ENCODE measurements around the gene MOB3A.
A peak's percentile ranks its signal among the peaks of the same experiment; 100 is the strongest.
"Not testable (repeated sequence)": the region's sequence is repeated elsewhere in the genome, so short reads cannot be mapped to it uniquely, and the experiment has no call there.

Gene MOB3A

DNA sequence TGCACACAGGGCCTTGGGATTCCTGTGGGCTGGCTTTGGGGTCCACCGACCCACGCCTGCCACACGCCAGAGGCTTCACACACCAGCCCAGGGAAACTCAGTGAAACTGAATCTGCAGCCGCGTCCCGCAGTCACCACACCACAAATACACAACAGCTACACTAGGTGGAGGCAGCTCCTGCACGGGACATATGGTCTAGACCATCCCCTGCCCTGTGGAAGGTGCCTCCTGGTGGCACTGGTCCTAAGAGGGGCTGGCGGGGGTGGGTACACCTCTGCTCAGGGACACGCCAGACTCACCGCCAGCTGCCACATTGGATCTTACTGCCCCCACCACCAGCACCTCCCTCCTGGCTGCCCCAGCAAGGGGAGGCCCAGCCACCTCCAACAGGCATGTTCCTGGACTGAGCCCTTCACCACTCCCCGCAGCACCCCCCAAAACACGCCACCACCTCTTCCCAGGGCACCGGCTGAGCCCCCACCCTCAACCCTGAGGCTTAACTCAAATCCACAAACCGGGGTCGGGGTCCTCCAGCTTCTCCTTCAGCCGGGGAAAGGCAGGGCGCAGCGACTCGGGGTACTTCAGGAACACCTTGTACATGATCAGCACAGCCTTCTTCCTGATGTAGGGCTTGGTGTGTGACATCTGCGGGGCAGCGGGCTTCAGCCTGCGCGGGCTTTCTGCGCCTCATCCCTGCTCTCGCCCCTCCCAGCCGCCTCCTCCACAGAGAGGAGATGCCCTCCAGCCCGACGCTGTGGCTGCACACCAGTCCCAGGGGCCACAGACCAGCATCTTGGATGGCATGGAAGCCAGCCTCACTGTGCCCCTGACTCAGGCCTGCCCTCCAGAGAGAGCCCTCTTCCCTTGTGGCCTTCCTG is 34.0 kb upstream of the MOB3A start:
- DNase-seq (no peak), ATAC-seq (replicated peaks) (no peak)
- peaks cover 0 to 5% of the 10 kb centered on the region in 2 donors for H3K4me1 Mint-ChIP-seq
- H3K27me3 Mint-ChIP-seq = no peaks in the 10 kb centered on the region
- no peaks in the 10 kb centered on the region for H3K9me3 Mint-ChIP-seq
- H3K27ac Mint-ChIP-seq = peak overlapping the region; percentile 73
- peaks cover 28 to 38% of the 10 kb centered on the region in 2 donors for H3K36me3 Mint-ChIP-seq
- H3K4me3 Mint-ChIP-seq = no peak overlapping the region

DNA sequence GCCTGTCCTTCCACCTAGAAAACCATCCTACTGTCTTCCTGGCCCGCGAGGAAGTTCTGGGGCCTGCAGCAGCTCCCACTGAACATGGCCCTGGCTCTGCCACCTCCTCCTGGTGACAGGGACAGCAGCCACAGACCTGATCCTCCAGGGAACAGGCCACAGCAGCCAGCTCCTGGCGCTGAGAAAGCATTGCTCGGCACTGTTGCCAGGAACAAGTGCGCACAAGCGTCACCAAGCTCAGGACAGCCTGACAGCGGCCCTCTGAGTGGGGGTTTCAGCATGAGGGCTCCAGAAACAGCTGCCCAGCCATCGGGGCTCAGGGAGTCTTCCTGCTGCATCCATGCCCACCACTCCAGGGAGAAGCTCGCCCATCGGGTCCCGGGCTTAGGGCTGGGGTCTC is 33.4 kb upstream of the MOB3A start:
- DNase-seq (no peak), ATAC-seq (replicated peaks) (no peak)
- no peaks in the 10 kb centered on the region for H3K9me3 Mint-ChIP-seq
- H3K27me3 Mint-ChIP-seq = no peaks in the 10 kb centered on the region
- H3K4me1 Mint-ChIP-seq = peaks cover 0 to 5% of the 10 kb centered on the region in 2 donors
- H3K4me3 Mint-ChIP-seq = no peak overlapping the region
- peaks cover 29 to 40% of the 10 kb centered on the region in 2 donors for H3K36me3 Mint-ChIP-seq
- no peak overlapping the region for H3K27ac Mint-ChIP-seq

DNA sequence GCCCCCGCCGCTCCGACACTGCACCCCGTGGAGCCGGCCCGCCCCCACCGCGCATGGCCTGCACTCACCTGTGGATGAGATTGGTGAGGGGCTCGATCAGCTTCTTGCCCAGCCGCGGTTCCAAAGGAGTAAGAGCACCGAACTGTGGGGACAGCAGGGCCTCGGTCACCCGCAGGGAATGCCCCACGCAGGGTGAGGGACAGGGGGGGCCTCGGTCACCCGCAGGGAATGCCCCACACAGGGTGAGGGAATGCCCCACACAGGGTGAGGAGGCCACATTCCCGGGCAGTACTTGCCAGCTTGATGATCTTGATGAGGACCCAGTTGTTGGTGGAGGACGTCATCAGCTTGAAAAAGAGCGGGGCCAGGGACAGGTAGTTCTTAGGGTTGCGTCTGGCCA is 32.9 kb upstream of the MOB3A start:
- Mint-ChIP-seq H3K9me3 (no peaks in the 10 kb centered on the region), H3K36me3 (peaks cover 32 to 44% of the 10 kb centered on the region in 2 donors), H3K4me3 (no peak overlapping the region), H3K4me1 (peaks cover 0 to 5% of the 10 kb centered on the region in 2 donors), H3K27me3 (no peaks in the 10 kb centered on the region), H3K27ac (no peak overlapping the region)
- ATAC-seq (replicated peaks) (no peak), DNase-seq (no peak)

DNA sequence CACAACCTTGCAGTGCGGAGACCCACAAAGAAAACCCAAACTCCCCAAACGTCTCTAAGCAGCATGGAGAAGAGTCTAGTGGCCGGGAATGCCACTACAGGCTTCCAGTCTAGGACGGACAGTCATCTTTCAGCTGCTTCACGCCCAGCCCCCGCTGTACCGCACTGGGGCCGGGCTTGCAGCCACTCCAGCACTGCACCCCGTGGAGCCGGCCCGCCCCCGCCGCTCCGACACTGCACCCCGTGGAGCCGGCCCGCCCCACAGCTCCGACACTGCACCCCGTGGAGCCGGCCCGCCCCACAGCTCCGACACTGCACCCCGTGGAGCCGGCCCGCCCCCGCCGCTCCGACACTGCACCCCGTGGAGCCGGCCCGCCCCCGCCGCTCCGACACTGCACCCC is 32.1 kb upstream of the MOB3A start:
- peaks cover 32 to 47% of the 10 kb centered on the region in 2 donors for H3K36me3 Mint-ChIP-seq
- not testable (repeated sequence) for H3K9me3 Mint-ChIP-seq; H3K4me3 Mint-ChIP-seq; ATAC-seq (replicated peaks); H3K27ac Mint-ChIP-seq; H3K27me3 Mint-ChIP-seq; DNase-seq; H3K4me1 Mint-ChIP-seq

DNA sequence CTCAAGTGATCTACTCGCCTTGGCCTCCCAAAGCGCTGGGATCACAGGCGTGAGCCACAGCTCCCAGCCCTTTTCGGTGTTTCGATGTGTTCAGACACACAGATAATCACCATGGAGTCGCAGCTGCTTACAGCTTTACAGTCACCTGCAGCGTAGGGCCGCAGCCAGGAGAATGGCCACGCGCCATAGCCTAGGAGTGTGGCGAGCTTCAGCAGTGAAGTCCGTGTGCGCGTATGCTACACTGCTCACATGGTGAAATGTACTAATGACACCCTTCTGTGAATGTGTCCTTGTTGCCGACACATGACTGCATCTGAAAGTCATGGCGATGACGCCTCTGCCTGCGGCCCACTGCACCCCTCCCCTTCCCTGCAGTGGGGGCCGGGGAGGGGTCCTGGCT is 31.6 kb upstream of the MOB3A start:
- Mint-ChIP-seq H3K27me3 (no peaks in the 10 kb centered on the region), H3K9me3 (no peaks in the 10 kb centered on the region), H3K27ac (peak overlapping the region; percentile 62), H3K4me3 (no peak overlapping the region), H3K36me3 (peaks cover 35 to 47% of the 10 kb centered on the region in 2 donors), H3K4me1 (peaks cover 1 to 5% of the 10 kb centered on the region in 2 donors)
- DNase-seq (no peak), ATAC-seq (replicated peaks) (no peak)

DNA sequence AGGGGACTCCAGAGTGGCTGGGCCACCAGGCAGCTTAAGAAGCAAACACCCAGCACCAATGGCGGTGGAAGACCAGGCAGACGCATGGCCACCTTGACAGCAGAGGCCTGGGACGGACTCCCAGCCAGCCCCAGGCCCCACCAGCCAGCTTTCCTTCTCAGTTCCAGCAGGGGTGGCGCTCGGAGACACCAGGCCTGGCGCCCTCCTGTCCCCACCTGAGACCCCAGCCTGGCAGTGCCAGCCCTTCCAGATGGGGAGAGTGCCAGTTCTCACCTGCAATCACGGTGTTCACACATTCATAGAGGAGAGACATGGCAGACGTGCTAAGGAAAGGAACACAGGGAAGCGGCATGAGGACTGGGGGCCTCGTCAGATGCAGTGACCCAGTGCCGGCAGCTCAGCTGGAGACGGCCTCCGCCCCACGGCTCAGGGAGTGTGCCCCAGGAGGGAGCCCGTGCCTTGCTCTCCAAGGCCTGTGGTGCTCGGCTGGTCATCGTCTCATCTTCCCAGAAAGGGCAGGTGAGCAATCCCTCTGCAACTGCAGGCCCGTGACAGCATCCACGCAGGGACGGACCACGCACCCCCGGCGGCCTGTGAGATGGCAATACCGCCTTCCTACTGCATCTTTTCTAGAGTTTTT is 30.9 kb upstream of the MOB3A start:
- DNase-seq (no peak), ATAC-seq (replicated peaks) (no peak)
- Mint-ChIP-seq H3K4me3 (no peak overlapping the region), H3K36me3 (peaks cover 29 to 46% of the 10 kb centered on the region in 2 donors), H3K27ac (peak overlapping the region; percentile 62), H3K4me1 (peaks cover 0 to 1% of the 10 kb centered on the region in 2 donors), H3K27me3 (no peaks in the 10 kb centered on the region), H3K9me3 (no peaks in the 10 kb centered on the region)

DNA sequence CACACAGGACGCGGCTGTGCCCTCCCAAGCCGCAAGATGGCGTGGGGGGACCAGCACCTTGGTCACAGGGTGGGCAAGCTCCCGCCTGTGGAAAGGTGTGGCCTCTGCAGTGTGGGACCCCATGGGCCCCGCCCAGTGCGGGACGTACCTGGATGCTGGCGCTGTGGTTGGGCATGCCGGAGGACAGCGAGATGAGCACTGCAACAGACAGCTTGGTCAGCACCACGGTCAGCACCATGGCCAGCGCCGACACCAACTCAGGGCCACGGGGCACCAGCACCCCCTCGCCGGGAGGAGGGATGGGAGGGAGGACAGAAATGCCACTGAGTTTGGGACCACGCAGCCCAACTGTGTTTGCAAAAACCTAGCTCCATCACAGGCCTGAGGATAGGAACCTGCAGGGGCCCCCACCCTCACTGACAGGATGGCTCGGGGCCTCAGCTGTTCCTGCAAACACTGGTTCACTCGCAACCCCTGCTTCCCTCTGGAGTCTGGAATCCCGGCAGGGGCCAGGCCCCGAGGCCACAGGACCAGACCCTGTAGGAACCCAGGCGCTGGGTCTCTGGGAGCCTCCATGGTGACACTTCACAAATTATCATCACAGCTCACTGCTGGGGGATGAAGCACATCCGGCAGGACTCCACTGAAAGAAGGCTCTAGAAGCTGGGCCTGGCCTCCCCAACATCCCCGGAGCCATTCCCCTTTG is 27.7 kb upstream of the MOB3A start:
- H3K27ac Mint-ChIP-seq = no peak overlapping the region
- peaks cover 0 to 1% of the 10 kb centered on the region in 2 donors for H3K4me1 Mint-ChIP-seq
- no peaks in the 10 kb centered on the region for H3K27me3 Mint-ChIP-seq
- no peak overlapping the region for H3K4me3 Mint-ChIP-seq
- DNase-seq = no peak
- peaks cover 36 to 56% of the 10 kb centered on the region in 2 donors for H3K36me3 Mint-ChIP-seq
- H3K9me3 Mint-ChIP-seq = no peaks in the 10 kb centered on the region
- ATAC-seq (replicated peaks) = no peak

DNA sequence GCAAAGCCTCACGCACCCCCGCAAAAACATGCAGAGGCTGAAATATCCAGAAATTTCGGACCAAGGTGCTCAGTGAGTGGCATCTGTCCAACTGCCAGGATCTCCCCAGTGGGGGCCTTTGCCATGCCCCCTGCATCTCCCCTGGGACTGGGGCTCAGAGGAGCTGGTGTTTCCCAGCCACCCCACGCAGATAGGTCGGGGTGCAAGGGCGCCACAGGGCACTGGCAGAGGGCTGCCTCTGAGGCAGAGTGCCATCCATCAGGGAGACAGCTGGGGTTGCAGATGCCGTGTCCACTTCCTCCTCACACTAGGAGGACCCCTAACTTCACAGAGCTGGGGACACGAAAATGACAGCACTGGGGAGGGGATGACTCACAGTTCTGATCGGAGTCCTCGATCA is 26.9 kb upstream of the MOB3A start:
- Mint-ChIP-seq H3K4me1 (peaks cover 0 to 1% of the 10 kb centered on the region in 2 donors), H3K36me3 (peaks cover 44 to 65% of the 10 kb centered on the region in 2 donors), H3K27me3 (no peaks in the 10 kb centered on the region), H3K4me3 (no peak overlapping the region), H3K27ac (no peak overlapping the region), H3K9me3 (no peaks in the 10 kb centered on the region)
- DNase-seq (no peak), ATAC-seq (replicated peaks) (no peak)

DNA sequence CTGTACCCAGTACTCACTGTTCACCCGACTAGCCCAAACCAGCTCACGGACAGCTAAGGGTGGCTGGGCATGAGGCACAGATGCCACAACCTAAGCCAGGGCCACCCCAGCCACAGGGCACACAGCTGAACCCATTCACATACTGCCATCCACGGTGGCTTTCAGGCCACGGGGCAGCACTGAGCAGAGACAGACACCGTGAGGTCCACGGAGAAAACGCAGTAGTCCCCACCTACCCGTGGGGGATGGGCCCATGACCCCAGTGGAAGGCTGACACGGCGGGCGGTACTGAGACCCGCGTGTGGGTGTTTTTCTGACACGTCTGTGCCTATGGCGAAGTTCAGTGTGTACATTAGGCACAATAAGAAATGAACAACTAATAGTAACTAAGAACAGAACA is 26.1 kb upstream of the MOB3A start:
- no peak for DNase-seq
- no peaks in the 10 kb centered on the region for H3K27me3 Mint-ChIP-seq
- ATAC-seq (replicated peaks) = no peak
- peaks cover 45 to 64% of the 10 kb centered on the region in 2 donors for H3K36me3 Mint-ChIP-seq
- H3K27ac Mint-ChIP-seq = no peak overlapping the region
- H3K9me3 Mint-ChIP-seq = no peaks in the 10 kb centered on the region
- peaks cover 0 to 1% of the 10 kb centered on the region in 2 donors for H3K4me1 Mint-ChIP-seq
- no peak overlapping the region for H3K4me3 Mint-ChIP-seq

DNA sequence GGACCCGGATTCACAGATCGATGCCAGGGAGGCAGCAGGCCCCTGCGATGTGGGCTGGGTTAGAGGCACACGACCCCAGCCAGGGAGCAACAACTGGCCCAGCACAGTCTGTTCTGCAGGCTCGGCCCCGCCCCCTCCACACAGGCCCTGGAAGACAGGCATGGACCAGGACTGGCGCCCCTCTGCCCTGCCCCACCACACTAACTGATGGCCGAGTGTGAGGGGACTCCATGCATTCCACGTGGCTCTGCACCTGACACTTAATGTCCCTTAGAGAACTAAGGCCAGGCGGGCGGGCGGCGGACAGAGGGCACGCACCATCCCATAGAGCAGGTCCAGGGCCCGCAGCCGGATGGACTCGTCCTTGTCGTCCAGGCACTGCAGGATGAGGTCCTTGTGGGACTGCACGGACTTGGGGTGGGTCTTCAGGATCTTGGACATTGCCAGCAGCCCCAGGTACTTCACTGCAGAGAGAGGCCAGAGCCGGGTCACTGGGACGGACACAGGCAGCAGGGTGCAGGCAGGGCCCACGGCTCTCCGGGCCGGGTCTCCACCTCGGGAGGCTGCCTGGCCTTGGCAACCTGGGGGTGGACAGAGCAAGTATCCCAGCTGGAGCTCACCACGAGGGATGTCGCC is 25.4 kb upstream of the MOB3A start:
- no peak for DNase-seq
- ATAC-seq (replicated peaks) = no peak
- peaks cover 0 to 1% of the 10 kb centered on the region in 2 donors for H3K4me1 Mint-ChIP-seq
- no peaks in the 10 kb centered on the region for H3K27me3 Mint-ChIP-seq
- no peak overlapping the region for H3K27ac Mint-ChIP-seq
- no peaks in the 10 kb centered on the region for H3K9me3 Mint-ChIP-seq
- peaks cover 40 to 57% of the 10 kb centered on the region in 2 donors for H3K36me3 Mint-ChIP-seq
- H3K4me3 Mint-ChIP-seq = no peak overlapping the region

DNA sequence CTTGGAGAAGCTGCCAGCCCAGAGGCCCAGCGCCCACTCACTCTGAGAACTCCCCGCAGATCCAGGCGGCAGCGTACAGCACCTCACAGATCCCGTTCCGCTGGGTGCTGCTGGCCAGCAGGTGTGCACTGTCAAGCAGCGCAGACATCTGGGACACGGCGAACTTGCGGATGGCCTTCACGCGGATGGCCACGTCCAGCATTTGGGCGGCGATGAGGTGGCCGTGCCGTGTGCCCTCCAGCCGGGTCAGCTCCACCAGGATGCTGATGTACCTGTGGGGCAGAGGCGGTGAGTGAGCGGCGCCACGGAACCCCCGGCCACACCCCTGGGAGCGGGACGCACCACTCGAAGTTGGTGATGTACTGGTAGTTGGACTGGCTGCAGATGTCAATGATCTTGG is 24.7 kb upstream of the MOB3A start:
- H3K36me3 Mint-ChIP-seq = peaks cover 37 to 58% of the 10 kb centered on the region in 2 donors

DNA sequence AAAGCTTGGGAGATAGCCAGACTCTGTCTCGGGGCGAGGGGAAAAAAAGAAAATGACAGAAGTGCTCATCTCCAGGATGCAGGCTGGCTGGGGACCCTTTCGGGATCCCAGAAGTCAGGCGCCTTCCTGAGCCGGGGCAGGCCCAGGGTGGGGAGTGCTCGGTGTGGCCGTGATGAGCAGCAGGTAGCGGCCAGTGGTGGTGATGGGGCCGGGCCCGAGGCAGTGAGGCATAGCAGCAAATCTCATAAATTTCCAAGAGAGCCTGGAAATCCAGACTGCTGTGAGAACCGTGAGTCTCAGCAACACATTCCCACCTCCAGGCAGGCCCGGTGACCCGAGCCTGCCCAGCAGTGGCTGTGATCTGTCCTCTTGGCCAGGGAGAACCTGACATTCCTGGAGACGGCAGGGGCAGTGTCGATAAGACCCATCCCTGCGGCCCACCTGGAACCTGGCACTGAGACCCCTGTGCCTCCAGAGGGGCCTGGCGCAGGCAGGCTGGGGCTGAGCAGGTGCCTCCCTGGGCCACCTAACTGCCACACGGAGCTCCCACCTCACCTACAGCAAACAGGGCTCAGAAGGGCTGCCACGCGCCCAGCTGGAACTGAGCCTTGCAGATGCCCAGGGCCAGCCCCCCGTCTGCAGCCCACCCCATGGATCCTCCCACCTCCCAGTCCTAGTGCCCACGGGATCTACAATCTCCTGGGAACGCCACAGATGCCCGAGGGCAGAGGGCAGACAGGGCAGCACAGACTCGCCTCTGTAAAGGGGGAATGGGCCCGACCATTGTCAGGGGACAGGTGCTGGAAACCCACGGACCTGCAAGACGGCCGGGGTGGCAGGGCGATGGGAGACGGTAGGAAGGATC is 24.0 kb upstream of the MOB3A start:
- Mint-ChIP-seq H3K4me3 (no peak overlapping the region), H3K4me1 (peaks cover 3% of the 10 kb centered on the region in 2 donors), H3K27me3 (no peaks in the 10 kb centered on the region), H3K27ac (no peak overlapping the region), H3K36me3 (peaks cover 43 to 61% of the 10 kb centered on the region in 2 donors), H3K9me3 (no peaks in the 10 kb centered on the region)
- ATAC-seq (replicated peaks) (no peak), DNase-seq (no peak)

More for the DNA sequence above, 24.7 kb upstream of the MOB3A start:
- no peak for DNase-seq
- Mint-ChIP-seq H3K4me1 (peaks cover 0 to 1% of the 10 kb centered on the region in 2 donors), H3K4me3 (no peak overlapping the region), H3K27me3 (no peaks in the 10 kb centered on the region), H3K27ac (no peak overlapping the region), H3K9me3 (no peaks in the 10 kb centered on the region)
- ATAC-seq (replicated peaks) = no peak

DNA sequence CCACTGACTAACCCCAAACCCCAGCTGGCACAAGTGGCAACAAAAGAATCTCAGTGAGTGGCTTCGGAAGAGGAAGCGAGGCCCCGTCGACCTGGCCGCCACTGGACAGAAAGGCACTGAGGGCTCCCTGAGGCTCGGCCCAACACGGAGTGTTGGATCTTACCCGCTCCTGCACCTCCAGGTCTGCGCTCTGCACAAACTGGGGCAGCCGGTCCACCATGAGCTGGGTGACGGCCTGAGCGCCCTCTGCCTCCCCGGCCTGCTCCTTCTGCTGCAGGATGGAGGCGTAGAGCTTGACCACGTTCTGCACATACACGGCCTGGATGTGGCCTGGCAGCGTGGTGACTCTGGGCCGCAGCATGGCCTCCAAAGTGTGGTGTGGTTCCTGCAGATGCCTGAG is 22.3 kb upstream of the MOB3A start:
- Mint-ChIP-seq H3K4me3 (no peak overlapping the region), H3K27me3 (no peaks in the 10 kb centered on the region), H3K4me1 (peaks cover 7 to 14% of the 10 kb centered on the region in 2 donors), H3K9me3 (no peaks in the 10 kb centered on the region), H3K27ac (peak overlapping the region; percentile 25), H3K36me3 (peaks cover 49 to 65% of the 10 kb centered on the region in 2 donors)
- ATAC-seq (replicated peaks) (no peak), DNase-seq (no peak)

All from stimulated activated naive B cell treated with anti-CD40 and anti-IgM and Interleukin-4, amounts not matched to agents 10 μg/mL and 1 μg/mL and 100 μg/mL, for 72 hours (primary cell).